Sigmoid colon (tissue), 7 donors: ENCODE results near the gene LMNTD2. TPM values are rescaled to one million over a fixed set of nuclear protein-coding genes. Genes with fewer than 3 reads are reported as not detected.

Source experiments
- DNase-seq: peaks from one replicate; pipeline ENCODE4 v3.0.0-alpha.2; 2019
- H3K27ac ChIP-seq, 4 donors: fragments of 200-600 bp; sonication (generic); one replicate each; pipeline ENCODE4 v1.5.1; 2016 to 2019; ENCODE audit warnings: mild to moderate bottlenecking in 1 of 4
- H3K27me3 ChIP-seq, 3 donors: fragments of 200-600 bp; sonication (generic); one replicate each; pipeline ENCODE4 v1.5.1; 2019; ENCODE audit warnings: mild to moderate bottlenecking in 1 of 3
- H3K36me3 ChIP-seq, 4 donors: fragments of 200-600 bp; sonication (generic); one replicate each; pipeline ENCODE4 v1.5.1; 2016 to 2019
- H3K4me1 ChIP-seq, 4 donors: fragments of 200-600 bp; sonication (generic); one replicate each; pipeline ENCODE4 v1.5.1; 2017 to 2019
- H3K4me3 ChIP-seq, 4 donors: fragments of 200-600 bp; sonication (generic); one replicate each; pipeline ENCODE4 v1.5.1; 2017 to 2019; ENCODE audit warnings: mild to moderate bottlenecking in 2 of 4, moderate library complexity in 1 of 4
- H3K9me3 ChIP-seq, 4 donors: fragments of 200-600 bp in 3 of 4; sonication (generic) in 3 of 4; one replicate each; pipeline versions ENCODE4 v1.5.1 to v1.6.1; 2013 to 2019
- CTCF ChIP-seq, 4 experiments: fragments of 450-650 bp in 3 of 4; fragments of 200-600 bp in 1 of 4; IDR thresholded peaks; one replicate each; pipeline ENCODE4 v1.5.1; 2016 to 2019; ENCODE audit warnings: antibody characterized with exemption in 4 of 4, mild to moderate bottlenecking in 3 of 4, moderate library complexity in 2 of 4
- EP300 ChIP-seq, 4 donors: sonication (generic); formaldehyde crosslinking; IDR thresholded peaks; one replicate each; pipeline ENCODE4 v1.6.1; 2017; ENCODE audit warnings: antibody characterized with exemption in 4 of 4
- POLR2A ChIP-seq, 2 donors: fragments of 450-650 bp; IDR thresholded peaks; one replicate each; pipeline ENCODE4 v1.6.1; 2016; ENCODE audit warnings: antibody characterized with exemption in 2 of 2, mild to moderate bottlenecking in 2 of 2, moderate library complexity in 2 of 2
- POLR2AphosphoS5 ChIP-seq, 4 donors: sonication (generic); formaldehyde crosslinking; IDR thresholded peaks; one replicate each; pipeline ENCODE4 v1.6.1; 2017; ENCODE audit warnings: antibody characterized with exemption in 4 of 4
- WGBS, 2 donors: extraction: QIAGEN DNeasy Blood & Tissue Kit; methylation state at CpG; one replicate each; pipeline ENCODE4 v1.1.7; 2013; 5-methylcytosine and 5-hydroxymethylcytosine counted together
- intact Hi-C: fragments of 100-400 bp; cut with DNase I; formaldehyde crosslinking; loops from one replicate; pipeline ENCODE4 v1.15.1; 2023
- polyA plus RNA-seq, 3 donors: library from polyadenylated mRNA; stranded (reverse); fragments of 200-250 nt; gene quantifications; one replicate each; pipeline ENCODE4 v1.2.3, GENCODE V29; 2013
- total RNA-seq, 4 donors: library from RNA; depleted of rRNA; stranded (reverse); fragments of >200 nt; gene quantifications; one replicate each; pipeline ENCODE4 v1.1.0, GENCODE V29; 2016
- donor health status: healthy with polysubstance abuse.
- donor health status: Bipolar disorder and iron deficiency.
- donor health status: healthy.

Gene LMNTD2
- total and polyA plus RNA-seq, 7 donors, result 0.66 to 6.3 (median 1.3) TPM; not detected in 1

GRCh38 chr11:601573-602245, 41.2 kb upstream of the LMNTD2 start:
- WGBS, 2 donors, result 94 to 95% methylated on average over 23 of the region's 23 CpGs
- Histone ChIP-seq H3K4me3 (no peak overlapping the region), H3K36me3 (peaks cover 19 to 99% (median 84%) of the 10 kb centered on the region in 4 donors), H3K9me3 (no peaks in the 10 kb centered on the region), H3K27ac (no peak overlapping the region), H3K27me3 (no peaks in the 10 kb centered on the region), H3K4me1 (peaks cover 0 to 6% (median 2%) of the 10 kb centered on the region in 4 donors)
- DNase-seq, result no peak
- intact Hi-C loops, result no loop called here
- TF ChIP-seq CTCF (IDR thresholded peaks at IDR 0.05) (no peak), POLR2AphosphoS5 (IDR thresholded peaks at IDR 0.05) (no peak), EP300 (IDR thresholded peaks at IDR 0.05) (no peak), POLR2A (IDR thresholded peaks at IDR 0.05) (no peak)

- WGBS, 2 donors, result 91 to 96% methylated on average over 30 of the region's 30 CpGs
- Histone ChIP-seq H3K27ac (no peak overlapping the region), H3K4me3 (no peak overlapping the region), H3K9me3 (no peaks in the 10 kb centered on the region), H3K27me3 (no peaks in the 10 kb centered on the region), H3K4me1 (no peaks in the 10 kb centered on the region), H3K36me3 (peaks cover 32 to 99% (median 80%) of the 10 kb centered on the region in 4 donors)
- intact Hi-C loops, result no loop called here
- TF ChIP-seq EP300 (IDR thresholded peaks at IDR 0.05), result no peak
- DNase-seq, result no peak
These were observed 37.6 kb upstream of the LMNTD2 start for GRCh38 chr11:598005-598680.

- no peaks in the 10 kb centered on the region for H3K4me1 ChIP-seq
- no peak overlapping the region for H3K4me3 ChIP-seq
- DNase-seq, result no peak
- no peak overlapping the region for H3K27ac ChIP-seq
- WGBS, 2 donors, result 91 to 92% methylated on average over 29 of the region's 29 CpGs
- no peaks in the 10 kb centered on the region for H3K9me3 ChIP-seq
- TF ChIP-seq EP300 (IDR thresholded peaks at IDR 0.05), result no peak
- H3K36me3 ChIP-seq, result peaks cover 40 to 99% (median 82%) of the 10 kb centered on the region in 4 donors
- intact Hi-C loops, result no loop called here
- H3K27me3 ChIP-seq, result no peaks in the 10 kb centered on the region
These were observed 36.7 kb upstream of the LMNTD2 start for GRCh38 chr11:597166-597725.

GRCh38 chr11:596374-596773, 35.8 kb upstream of the LMNTD2 start:
- no peak for DNase-seq
- peaks cover 31 to 99% (median 79%) of the 10 kb centered on the region in 4 donors for H3K36me3 ChIP-seq
- no peak overlapping the region for H3K27ac ChIP-seq
- H3K4me3 ChIP-seq, result no peak overlapping the region
- no peaks in the 10 kb centered on the region for H3K27me3 ChIP-seq
- WGBS, 2 donors, result 88 to 94% methylated on average over 10 of the region's 10 CpGs
- no peaks in the 10 kb centered on the region for H3K9me3 ChIP-seq
- H3K4me1 ChIP-seq, result no peaks in the 10 kb centered on the region
- TF ChIP-seq POLR2AphosphoS5 (IDR thresholded peaks at IDR 0.05) (no peak), CTCF (IDR thresholded peaks at IDR 0.05) (no peak), POLR2A (IDR thresholded peaks at IDR 0.05) (no peak), EP300 (IDR thresholded peaks at IDR 0.05) (no peak)
- intact Hi-C loops, result no loop called here

- Histone ChIP-seq H3K4me1 (no peaks in the 10 kb centered on the region), H3K27ac (no peak overlapping the region), H3K9me3 (no peaks in the 10 kb centered on the region), H3K27me3 (no peaks in the 10 kb centered on the region), H3K4me3 (no peak overlapping the region), H3K36me3 (peaks cover 28 to 99% (median 79%) of the 10 kb centered on the region in 4 donors)
- TF ChIP-seq POLR2A (IDR thresholded peaks at IDR 0.05) (no peak), EP300 (IDR thresholded peaks at IDR 0.05) (no peak), CTCF (IDR thresholded peaks at IDR 0.05) (no peak), POLR2AphosphoS5 (IDR thresholded peaks at IDR 0.05) (no peak)
- DNase-seq, result no peak
- intact Hi-C loops, result no loop called here
- WGBS, 2 donors, result 93 to 95% methylated on average over 10 of the region's 10 CpGs
These were observed 34.9 kb upstream of the LMNTD2 start for GRCh38 chr11:595400-595799.
